Measurements from ENCODE around the gene C2orf69.

DNA sequence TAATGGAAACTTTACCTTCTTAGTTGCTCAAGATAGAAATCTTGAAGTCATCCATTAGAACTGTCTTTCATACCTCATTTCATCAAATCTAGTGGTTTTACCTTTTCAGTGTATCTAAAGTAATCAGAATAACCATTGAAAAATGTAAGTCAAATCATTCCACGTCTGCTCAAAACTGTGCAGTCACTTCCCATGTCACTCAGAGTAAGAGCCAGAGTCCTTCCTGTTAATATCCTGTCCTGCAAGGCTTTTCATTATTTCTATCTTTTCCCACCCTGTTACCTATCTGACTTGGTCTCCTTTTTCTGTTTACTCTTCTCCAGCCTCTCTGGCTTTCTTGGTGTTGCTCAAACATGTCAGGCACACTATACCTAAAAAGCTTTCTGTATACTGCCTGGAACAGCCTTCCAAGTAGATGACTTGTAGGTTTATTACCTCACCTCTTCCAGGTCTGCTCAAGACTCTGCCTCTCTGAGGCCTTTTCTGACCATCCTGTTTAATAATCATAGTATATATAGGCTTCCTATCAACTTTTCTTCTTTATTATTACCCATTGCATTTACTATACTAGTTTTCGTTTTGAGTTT, 3.4 kb downstream of the C2orf69 start:
- no peak for TF ChIP-seq POLR2AphosphoS5 (IDR thresholded peaks at IDR 0.05)
- TF ChIP-seq, protein P1, sequence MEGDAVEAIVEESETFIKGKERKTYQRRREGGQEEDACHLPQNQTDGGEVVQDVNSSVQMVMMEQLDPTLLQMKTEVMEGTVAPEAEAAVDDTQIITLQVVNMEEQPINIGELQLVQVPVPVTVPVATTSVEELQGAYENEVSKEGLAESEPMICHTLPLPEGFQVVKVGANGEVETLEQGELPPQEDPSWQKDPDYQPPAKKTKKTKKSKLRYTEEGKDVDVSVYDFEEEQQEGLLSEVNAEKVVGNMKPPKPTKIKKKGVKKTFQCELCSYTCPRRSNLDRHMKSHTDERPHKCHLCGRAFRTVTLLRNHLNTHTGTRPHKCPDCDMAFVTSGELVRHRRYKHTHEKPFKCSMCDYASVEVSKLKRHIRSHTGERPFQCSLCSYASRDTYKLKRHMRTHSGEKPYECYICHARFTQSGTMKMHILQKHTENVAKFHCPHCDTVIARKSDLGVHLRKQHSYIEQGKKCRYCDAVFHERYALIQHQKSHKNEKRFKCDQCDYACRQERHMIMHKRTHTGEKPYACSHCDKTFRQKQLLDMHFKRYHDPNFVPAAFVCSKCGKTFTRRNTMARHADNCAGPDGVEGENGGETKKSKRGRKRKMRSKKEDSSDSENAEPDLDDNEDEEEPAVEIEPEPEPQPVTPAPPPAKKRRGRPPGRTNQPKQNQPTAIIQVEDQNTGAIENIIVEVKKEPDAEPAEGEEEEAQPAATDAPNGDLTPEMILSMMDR (IDR thresholded peaks at IDR 0.05) = no peak
- TF ChIP-seq POLR2A (IDR thresholded peaks at IDR 0.05) = no peak

Measured in breast epithelium (tissue), 3 donors.